GM15510 (cell line): ENCODE results near the gene WNK2.

Experiments
- POLR2A ChIP-seq: IDR thresholded peaks from 3 replicates; pipeline ENCODE4 v1.6.1; 2011; ENCODE audit warnings: borderline replicate concordance; ENCODE audit not compliant: insufficient read length; ENCODE audit errors: extremely low read depth

Gene WNK2

GRCh38 chr9:93172666-93173364, 11.1 kb upstream of the WNK2 start:
- TF ChIP-seq POLR2A: no peak

GRCh38 chr9:93173365-93174051, 10.4 kb upstream of the WNK2 start:
- TF ChIP-seq POLR2A: no peak

GRCh38 chr9:93174976-93175375, 9.0 kb upstream of the WNK2 start:
- TF ChIP-seq POLR2A: no peak

- TF ChIP-seq POLR2A: no peak
Observed at GRCh38 chr9:93177676-93178075, 6.3 kb upstream of the WNK2 start.

GRCh38 chr9:93178851-93179786, 4.8 kb upstream of the WNK2 start:
- no peak for TF ChIP-seq POLR2A

GRCh38 chr9:93180938-93181337, 3.0 kb upstream of the WNK2 start:
- no peak for TF ChIP-seq POLR2A

- no peak for TF ChIP-seq POLR2A
Observed at GRCh38 chr9:93181672-93182435, 2.1 kb upstream of the WNK2 start.

- TF ChIP-seq POLR2A: no peak
Observed at GRCh38 chr9:93182572-93182971, 1.4 kb upstream of the WNK2 start.

- TF ChIP-seq POLR2A: no peak
Observed at GRCh38 chr9:93183131-93183662, 742 bp upstream of the WNK2 start.

GRCh38 chr9:93184432-93185265, 710 bp downstream of the WNK2 start:
- TF ChIP-seq POLR2A: no peak

- no peak for TF ChIP-seq POLR2A
Observed at GRCh38 chr9:93185266-93186214, 1.6 kb downstream of the WNK2 start.

- TF ChIP-seq POLR2A: no peak
Observed at GRCh38 chr9:93186215-93186945, 2.4 kb downstream of the WNK2 start.
